Suprapubic skin (tissue), 4 donors: Measurements from ENCODE around the gene MRPS17.

Source experiments
- POLR2A ChIP-seq, 2 donors: fragments of 450-650 bp; IDR thresholded peaks; one replicate each; pipeline ENCODE4 v1.6.1; 2017; ENCODE audit warnings: antibody characterized with exemption in 2 of 2, mild to moderate bottlenecking in 2 of 2, moderate library complexity in 2 of 2
- POLR2AphosphoS5 ChIP-seq, 3 donors: sonication (generic); formaldehyde crosslinking; IDR thresholded peaks; one replicate each; pipeline ENCODE4 v1.6.1; 2017; ENCODE audit warnings: antibody characterized with exemption in 3 of 3
- TF ChIP-seq, protein P1 (sequence below), 2 donors: fragments of 200-600 bp in 1 of 2; fragments of 450-650 bp in 1 of 2; sonication (generic) in 1 of 2; IDR thresholded peaks; one replicate each; pipeline ENCODE4 v1.5.1; 2016 to 2019; ENCODE audit warnings: antibody characterized with exemption in 2 of 2, mild to moderate bottlenecking in 1 of 2, moderate library complexity in 1 of 2

DNA sequence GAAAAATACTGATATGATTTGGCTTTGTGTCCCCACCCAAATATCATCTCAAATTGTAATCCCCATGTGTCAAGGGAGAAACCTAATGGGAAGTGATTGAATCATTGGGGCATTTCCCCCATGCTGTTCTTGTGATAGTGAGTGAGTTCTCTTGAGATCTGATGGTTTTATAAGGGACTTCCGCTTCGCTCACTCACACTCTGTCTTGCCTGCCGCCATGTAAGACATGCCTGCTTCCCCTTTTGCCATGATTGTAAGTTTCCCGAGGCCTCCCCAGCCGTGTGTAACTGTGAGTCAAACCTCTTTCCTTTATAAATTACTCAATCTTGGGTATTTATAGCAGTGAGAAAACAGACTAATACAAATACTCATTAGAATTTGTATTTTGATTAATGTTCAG lies 5.1 kb upstream of the MRPS17 start:
- TF ChIP-seq POLR2AphosphoS5 (IDR thresholded peaks at IDR 0.05) (no peak), POLR2A (IDR thresholded peaks at IDR 0.05) (no peak)
- TF ChIP-seq, protein P1, sequence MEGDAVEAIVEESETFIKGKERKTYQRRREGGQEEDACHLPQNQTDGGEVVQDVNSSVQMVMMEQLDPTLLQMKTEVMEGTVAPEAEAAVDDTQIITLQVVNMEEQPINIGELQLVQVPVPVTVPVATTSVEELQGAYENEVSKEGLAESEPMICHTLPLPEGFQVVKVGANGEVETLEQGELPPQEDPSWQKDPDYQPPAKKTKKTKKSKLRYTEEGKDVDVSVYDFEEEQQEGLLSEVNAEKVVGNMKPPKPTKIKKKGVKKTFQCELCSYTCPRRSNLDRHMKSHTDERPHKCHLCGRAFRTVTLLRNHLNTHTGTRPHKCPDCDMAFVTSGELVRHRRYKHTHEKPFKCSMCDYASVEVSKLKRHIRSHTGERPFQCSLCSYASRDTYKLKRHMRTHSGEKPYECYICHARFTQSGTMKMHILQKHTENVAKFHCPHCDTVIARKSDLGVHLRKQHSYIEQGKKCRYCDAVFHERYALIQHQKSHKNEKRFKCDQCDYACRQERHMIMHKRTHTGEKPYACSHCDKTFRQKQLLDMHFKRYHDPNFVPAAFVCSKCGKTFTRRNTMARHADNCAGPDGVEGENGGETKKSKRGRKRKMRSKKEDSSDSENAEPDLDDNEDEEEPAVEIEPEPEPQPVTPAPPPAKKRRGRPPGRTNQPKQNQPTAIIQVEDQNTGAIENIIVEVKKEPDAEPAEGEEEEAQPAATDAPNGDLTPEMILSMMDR (IDR thresholded peaks at IDR 0.05) = no peak
